HG02884 (cell line): ENCODE measurements around the gene RAP1GAP2.

ENCODE experiments used
- ATAC-seq: cut with Tn5 transposase; IDR thresholded peaks from one replicate; pipeline ENCODE4 v1.9.1; 2021; ENCODE audit warnings: mild to moderate bottlenecking, moderate library complexity; ENCODE audit not compliant: unreplicated experiment

Gene RAP1GAP2

GRCh38 chr17:2852221-2852620 is 56.0 kb downstream of the RAP1GAP2 start:
- no peak for ATAC-seq

GRCh38 chr17:2852729-2853282 is 56.6 kb downstream of the RAP1GAP2 start:
- ATAC-seq: no peak

- ATAC-seq: no peak
Observed at GRCh38 chr17:2853283-2854142, 57.3 kb downstream of the RAP1GAP2 start.

GRCh38 chr17:2854143-2855055 is 58.2 kb downstream of the RAP1GAP2 start:
- no peak for ATAC-seq

DNA sequence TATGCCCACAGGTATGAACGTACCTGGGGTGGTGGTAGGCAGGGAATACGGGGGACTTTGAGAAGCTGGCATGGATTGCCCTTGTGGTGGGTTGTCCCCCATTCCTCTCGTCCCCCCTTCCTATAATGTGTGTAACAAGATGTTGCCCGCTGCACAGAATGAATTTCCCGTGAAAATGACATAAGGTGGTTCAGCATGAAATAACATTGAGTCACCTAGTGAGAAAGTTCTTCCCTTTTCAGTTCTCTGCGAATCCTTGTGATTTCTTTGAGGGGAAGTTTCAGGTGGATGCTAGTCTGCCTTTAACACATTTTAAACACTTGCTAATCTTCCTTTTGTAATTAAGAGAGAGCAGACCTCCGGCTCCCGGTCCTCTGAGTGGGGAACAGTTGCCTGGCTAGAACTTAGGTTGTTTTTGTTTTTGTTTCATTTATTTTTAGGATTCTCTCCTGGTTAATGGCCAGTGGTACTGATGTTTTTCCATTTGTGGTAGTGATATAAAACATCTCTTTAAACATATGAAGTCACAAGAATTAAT is 58.9 kb downstream of the RAP1GAP2 start:
- ATAC-seq: no peak

DNA sequence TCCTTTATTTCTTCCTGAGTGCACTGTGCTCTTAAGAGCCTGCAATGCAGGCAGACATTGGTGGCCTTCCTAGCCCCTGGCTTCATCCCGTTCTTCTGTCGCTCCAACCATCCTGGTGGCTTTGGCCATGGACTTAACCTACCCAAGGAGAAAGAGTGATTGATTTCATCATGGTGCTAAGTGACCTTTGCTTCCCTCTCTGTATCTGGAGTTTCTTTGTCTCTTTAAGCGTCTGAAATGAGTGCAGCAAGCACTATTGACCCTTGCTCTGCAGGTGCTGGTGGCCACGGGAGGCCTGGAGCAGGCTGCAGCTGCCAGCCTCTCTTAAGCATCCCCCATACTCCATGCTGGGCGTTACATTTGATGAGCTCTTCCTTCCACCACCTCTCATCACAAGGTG is 60.5 kb downstream of the RAP1GAP2 start:
- ATAC-seq: no peak

DNA sequence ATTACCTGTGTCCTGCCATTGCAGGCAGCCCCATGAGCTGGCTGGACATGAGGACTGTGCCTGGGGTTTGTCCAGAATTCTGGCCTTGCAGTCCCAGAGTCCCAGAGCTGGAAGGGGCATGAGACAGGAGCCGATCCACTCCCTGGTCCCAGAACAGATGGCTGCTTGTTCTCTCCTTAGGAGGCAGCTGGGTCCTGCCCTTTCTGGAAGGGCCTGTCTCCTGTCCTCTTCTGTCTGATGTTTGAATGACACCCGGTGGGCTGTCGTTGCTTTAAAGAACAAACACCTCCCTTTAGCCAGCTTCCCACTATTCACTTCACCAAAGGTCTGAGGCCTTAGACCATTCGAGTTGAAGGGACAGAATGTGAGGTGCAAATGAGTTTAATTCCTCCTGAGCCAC is 63.8 kb downstream of the RAP1GAP2 start:
- no peak for ATAC-seq

DNA sequence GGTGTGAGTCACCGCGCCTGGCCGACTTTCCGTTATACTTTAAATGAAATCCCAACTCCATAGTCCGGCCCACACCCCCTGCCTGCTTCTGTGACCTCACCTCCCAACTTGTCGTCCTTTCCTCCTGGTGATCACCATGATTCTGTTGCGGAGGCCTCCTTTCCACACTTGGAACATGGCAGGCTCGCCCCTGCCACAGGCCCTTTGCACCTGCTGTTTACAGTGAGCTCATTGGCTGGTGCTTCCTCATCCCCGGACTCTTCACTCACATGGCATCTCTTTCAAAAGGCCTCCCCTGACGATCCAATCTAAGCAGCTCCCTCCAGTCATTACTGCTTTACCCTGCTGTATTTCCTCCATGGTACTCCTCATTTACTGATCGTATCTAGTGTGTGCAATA is 64.6 kb downstream of the RAP1GAP2 start:
- ATAC-seq: no peak

DNA sequence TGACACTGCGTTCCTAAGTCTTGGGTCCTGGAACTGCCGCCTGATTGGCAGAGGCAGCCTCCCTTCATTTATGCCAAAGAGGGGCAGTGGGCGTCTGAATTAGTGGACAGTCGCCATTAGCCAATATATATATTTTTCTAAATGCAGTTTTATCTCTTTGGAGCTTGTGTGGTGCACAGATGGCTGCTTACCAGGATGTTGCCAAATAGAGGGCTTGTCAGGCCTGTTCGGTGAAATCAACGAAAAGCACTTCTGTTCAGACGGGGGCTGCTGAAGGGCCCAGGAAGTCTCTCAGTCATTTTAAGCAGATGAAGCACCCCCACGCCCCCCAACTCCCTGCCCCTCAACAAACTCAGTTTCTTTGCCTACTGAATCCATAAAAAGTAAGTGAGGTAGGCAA is 66.0 kb downstream of the RAP1GAP2 start:
- ATAC-seq: no peak

GRCh38 chr17:2863204-2863603 is 67.0 kb downstream of the RAP1GAP2 start:
- ATAC-seq: no peak

DNA sequence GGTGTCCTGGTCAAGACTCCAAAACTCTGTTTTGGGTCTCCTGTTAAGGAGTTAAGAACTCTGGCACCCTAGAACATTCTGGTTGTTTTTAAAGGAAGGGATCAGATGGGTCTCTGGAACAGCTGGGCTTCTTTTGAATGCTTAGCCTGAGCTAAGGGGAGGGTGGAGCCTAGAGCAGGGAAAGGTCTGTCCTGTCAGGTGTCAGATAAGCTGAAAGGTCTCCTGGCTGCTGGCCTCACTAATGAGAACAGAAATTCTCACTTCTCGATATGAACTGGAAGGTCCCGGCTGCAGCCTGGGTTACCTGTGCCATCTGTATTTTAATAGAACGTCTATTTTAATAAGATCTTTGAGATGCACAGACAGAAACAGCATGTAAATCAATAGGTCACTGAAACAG is 69.0 kb downstream of the RAP1GAP2 start:
- no peak for ATAC-seq

DNA sequence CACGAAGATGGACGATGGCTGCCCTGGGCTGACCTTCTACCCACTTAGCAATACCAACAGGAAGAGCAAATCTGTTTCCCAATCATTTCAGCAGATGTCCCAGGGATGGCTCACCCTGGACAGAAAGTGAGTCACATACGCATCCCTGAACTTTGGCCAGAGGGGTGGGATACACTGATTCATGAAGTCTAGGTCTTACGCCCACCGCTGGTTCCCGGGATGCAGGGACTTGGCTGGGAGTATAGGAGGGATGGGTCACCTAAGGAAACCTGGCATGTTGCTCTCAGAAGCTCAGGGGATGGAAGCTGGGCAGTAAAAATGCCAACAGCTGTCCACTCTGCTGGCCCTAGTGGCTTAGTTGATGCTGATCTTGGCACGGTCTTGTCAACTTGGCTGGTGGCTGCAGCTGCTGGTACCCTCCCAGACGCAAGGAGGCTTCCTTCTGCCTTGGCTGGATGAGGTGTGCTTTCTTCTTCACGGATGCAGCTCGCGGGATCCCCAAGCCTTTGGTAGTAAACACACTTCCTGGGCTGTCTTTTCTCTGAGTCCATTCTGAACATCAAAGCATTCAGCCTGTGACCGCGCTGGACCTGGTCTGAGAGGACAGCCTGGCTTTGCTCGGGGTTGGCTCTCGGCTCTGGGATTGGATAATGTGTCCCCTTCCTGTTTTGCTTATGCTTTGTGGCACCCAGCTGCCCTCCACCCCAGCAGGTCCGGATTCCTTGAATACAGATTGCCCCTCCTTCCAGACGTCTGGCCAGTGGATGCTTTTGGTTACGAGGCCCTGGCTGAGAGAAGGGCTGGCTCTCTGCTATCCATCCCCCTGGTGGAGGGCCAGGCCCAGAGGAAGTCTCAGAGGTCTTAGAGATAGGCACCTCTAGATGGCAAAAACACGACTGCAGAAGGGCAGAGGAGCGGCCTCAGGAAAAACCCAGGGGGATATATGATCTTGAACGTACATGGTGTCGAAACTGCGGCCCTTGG is 71.5 kb downstream of the RAP1GAP2 start:
- no peak for ATAC-seq

GRCh38 chr17:2869604-2870003 is 73.4 kb downstream of the RAP1GAP2 start:
- ATAC-seq: no peak

GRCh38 chr17:2871205-2871604 is 75.0 kb downstream of the RAP1GAP2 start:
- no peak for ATAC-seq

DNA sequence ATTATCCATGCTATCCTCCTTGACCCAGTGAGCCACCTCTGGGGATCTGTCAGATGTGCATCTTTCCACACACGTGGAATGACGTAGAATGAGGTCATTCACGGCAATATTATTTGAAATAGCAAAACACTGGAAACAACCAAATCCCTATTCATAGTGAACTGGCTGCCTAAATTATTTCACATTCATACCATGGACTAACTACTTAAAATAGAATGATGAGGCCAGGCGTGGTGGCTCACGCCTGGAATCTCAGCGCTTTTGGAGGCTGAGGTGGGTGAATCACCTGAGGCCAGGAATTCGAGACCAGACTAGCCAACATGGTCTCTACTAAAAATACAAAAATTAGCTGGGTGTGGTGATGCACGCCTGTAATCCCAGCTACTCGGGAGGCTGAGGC is 75.5 kb downstream of the RAP1GAP2 start:
- no peak for ATAC-seq

DNA sequence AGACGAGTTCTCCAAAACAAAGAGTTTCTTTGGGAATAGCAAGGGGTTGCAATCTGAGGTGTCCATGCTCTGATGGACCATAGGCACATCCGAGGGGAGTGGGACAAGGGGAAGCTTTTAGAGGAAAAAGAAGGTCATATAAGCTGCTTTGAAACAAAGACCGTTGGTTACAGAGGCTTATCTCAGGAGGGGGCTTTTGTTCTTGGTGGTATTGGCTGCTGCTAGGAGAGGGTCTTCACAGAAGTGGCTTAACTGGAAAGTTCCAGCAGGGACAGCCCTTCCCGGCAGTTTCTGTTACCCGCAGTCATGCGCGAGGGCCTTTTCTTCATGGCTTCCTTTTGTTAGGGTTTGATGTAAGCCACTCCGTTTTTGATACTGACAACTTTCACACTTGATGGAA is 76.0 kb downstream of the RAP1GAP2 start:
- ATAC-seq: no peak

DNA sequence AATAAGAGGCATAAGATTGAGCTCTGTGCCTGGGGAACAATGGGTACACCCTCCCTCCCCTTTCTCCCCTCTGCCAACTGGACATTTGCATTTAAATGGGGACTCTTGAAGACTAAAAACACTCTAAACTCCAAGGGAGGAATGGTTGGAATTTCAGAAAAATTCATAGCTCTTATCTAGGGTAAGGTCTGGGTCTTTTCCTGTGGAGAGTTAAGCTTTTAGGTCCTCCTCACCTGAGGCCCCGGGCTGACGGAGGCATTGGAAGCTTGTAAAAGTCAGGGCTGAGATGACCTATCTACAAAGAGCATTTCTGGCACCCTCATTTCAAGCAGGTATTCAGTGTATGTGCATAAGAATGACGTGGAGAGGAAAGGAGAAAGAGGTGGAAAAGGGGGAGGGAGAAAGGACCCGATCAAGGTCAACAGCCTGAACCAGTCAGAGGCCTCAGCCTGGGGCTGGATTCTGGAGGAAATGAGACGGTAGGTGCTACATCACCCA is 78.0 kb downstream of the RAP1GAP2 start:
- ATAC-seq: no peak

GRCh38 chr17:2875608-2876007 is 79.4 kb downstream of the RAP1GAP2 start:
- ATAC-seq: no peak

DNA sequence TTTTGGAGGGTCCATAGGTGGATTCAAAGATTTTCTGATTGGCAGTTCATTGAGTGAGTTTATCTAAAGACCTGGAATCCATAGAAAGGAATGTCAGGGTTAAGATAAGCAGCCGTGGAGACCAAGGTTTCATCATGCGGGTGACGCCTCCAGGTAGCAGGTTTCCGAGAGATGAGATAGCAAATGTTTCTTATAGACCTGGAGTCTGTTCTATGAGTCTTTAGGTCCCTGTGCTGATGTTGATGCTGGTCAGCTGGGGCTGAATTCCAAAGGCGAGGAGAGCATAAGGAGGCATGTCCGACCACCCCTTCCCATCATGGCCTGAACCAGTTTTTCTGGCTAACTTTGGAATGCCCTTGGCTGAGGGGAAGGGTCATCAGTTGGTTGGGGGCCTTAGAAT is 80.2 kb downstream of the RAP1GAP2 start:
- no peak for ATAC-seq

- ATAC-seq: no peak
Observed at GRCh38 chr17:2878751-2879254, 82.6 kb downstream of the RAP1GAP2 start.
